Transverse colon (tissue), 4 donors: Measurements from ENCODE around the gene PIM1. TPM values are rescaled to one million over a fixed set of nuclear protein-coding genes. Genes with fewer than 3 reads are reported as not detected.

ENCODE experiments used
- DNase-seq: peaks from one replicate; pipeline ENCODE4 v3.0.0-alpha.2; 2019
- H3K27ac ChIP-seq, 4 donors: fragments of 200-600 bp; sonication (generic); 2 replicates each; pipeline ENCODE4 v1.5.1; 2016 to 2018; ENCODE audit warnings: inconsistent platforms in 4 of 4
- H3K27me3 ChIP-seq: fragments of 200-600 bp; sonication (generic); 2 replicates; pipeline ENCODE4 v1.5.1; 2017; ENCODE audit warnings: inconsistent platforms
- H3K36me3 ChIP-seq, 4 donors: fragments of 200-600 bp; sonication (generic); 2 replicates each; pipeline ENCODE4 v1.5.1; 2017 to 2019; ENCODE audit warnings: inconsistent platforms in 4 of 4
- H3K4me1 ChIP-seq, 4 donors: fragments of 200-600 bp; sonication (generic); 2 replicates each; pipeline ENCODE4 v1.5.1; 2017 to 2020; ENCODE audit warnings: inconsistent platforms in 4 of 4
- H3K4me3 ChIP-seq, 4 donors: fragments of 200-600 bp; sonication (generic); 1 replicate in 1 of 4; 2 replicates in 3 of 4; pipeline versions ENCODE4 v1.5.1 to v1.6.1; 2017 to 2019; ENCODE audit warnings: inconsistent platforms in 4 of 4
- H3K9me3 ChIP-seq, 2 donors: fragments of 200-600 bp; sonication (generic); 2 replicates each; pipeline ENCODE4 v1.5.1; 2017 to 2019; ENCODE audit warnings: inconsistent platforms in 2 of 2
- EP300 ChIP-seq: sonication (generic); formaldehyde crosslinking; IDR thresholded peaks from one replicate; pipeline ENCODE4 v1.6.1; 2017; ENCODE audit warnings: antibody characterized with exemption, low read depth
- POLR2A ChIP-seq: fragments of 450-650 bp; IDR thresholded peaks from one replicate; pipeline ENCODE4 v1.6.1; 2016; ENCODE audit warnings: antibody characterized with exemption, mild to moderate bottlenecking, moderate library complexity
- POLR2AphosphoS5 ChIP-seq, 3 donors: sonication (generic); formaldehyde crosslinking; IDR thresholded peaks; one replicate each; pipeline ENCODE4 v1.6.1; 2016; ENCODE audit warnings: antibody characterized with exemption in 3 of 3
- WGBS, 2 donors: methylation state at CpG; one replicate each; pipeline ENCODE4 v1.1.5; 2018; ENCODE audit warnings: low coverage in 1 of 2; 5-methylcytosine and 5-hydroxymethylcytosine counted together
- in situ Hi-C, 4 donors: fragments of 200-750 bp; cut with MboI; loops; one replicate each; pipeline versions ENCODE4 v1.15.0 to v1.15.1; 2017; ENCODE audit warnings: low sequenced_read_pairs in 3 of 4, low pct_ligation_motif_present in 1 of 4, low pct_unique_long_range_greater_than_20kb in 1 of 4
- intact Hi-C: fragments of 100-400 bp; cut with DNase I; formaldehyde crosslinking; loops from one replicate; pipeline ENCODE4 v1.15.1; 2023; ENCODE audit warnings: low total_unique reads
- total RNA-seq, 4 donors: library from RNA; depleted of rRNA; stranded (reverse); fragments of >200 nt; gene quantifications; one replicate each; pipeline ENCODE4 v1.1.0, GENCODE V29; 2016
- TF ChIP-seq, protein P1 (sequence below), 5 experiments: fragments of 200-600 bp in 3 of 5; fragments of 450-650 bp in 2 of 5; sonication (generic) in 3 of 5; IDR thresholded peaks; 1 replicate in 2 of 5; 2 replicates in 3 of 5; pipeline ENCODE4 v1.5.1; 2016 to 2017; ENCODE audit warnings: antibody characterized with exemption in 5 of 5, inconsistent platforms in 3 of 5, mild to moderate bottlenecking in 2 of 5, moderate library complexity in 1 of 5

PIM1 gene
- total RNA-seq, 4 donors from 2014 or later = 6.8 to 102 (median 24.0) TPM

DNA sequence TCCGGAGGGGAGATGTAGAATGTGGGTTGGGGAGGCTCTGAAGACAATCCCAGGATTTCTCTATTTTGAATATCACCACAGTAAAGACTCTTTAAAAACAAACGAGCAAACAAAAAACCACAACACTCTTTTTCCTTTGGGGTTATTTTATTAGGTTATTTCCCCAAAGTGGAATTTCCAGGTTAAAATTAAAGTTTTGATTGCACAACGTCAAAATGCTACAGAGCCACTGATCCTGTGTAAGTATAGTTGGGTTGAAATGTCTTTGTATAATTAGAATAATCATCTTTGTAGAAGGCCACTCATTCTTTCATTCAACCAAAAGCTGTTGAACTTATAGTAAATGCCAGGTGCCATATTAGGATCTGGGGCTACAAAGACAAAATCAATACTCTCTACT lies 19.6 kb upstream of the PIM1 start:
- in situ Hi-C loops = no loop called here
- no peak for DNase-seq
- WGBS, 2 donors = 57 to 59% methylated on average over 3 of the region's 3 CpGs

DNA sequence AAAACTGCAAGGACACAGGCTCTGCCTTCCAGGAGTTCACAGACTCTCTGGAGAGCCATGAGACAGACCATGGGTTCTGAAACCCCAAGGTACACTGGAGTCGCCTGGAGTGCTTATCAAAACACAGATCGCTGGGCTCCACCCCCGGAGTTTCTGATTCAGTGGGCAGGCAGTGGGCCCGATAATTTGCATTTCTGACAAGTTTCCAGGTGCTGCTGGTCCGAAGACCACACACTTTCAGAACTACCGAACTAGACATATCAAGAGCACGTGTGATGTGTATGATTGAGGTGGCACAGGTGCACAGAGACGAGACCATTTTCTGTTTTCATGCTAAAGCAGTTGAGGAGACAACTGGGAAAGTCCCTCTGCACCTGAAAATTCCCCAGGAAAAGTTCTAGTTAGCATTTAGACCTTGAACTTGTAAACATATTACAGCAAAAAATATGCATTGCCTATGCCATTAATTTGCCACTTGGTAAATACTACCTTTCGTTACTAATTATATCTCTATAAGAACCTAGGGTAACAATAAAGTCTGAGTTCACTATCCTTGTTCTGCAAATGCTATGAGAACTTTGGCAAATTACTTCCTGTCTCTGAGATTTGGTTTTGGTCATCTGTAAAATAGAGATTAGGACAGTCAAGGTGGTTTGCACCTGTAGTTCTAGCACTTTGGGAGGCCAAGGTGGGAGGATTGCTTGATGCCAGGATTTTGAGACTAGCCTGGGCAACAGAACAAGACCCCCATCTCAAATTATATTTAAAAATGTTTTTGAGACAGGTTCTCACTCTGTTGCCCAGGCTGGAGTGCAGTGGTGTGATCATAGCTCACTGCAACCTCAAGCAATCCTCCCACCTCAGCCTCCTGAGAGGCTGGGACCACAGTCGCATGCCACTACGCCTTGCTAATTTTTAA lies 14.3 kb upstream of the PIM1 start:
- Histone ChIP-seq H3K27ac (peak overlapping the region in 2 of 4 donors; percentile 19 to 63), H3K4me3 (no peak overlapping the region), H3K9me3 (no peaks in the 10 kb centered on the region), H3K4me1 (peaks cover 3 to 27% (median 12%) of the 10 kb centered on the region in 4 donors), H3K27me3 (no peaks in the 10 kb centered on the region), H3K36me3 (no peaks in the 10 kb centered on the region)
- 27 to 48% methylated on average over 4 to 11 of the region's 11 CpGs for WGBS, 2 donors
- TF ChIP-seq EP300 = no peak
- in situ Hi-C loops (no loop called here), intact Hi-C loops (no loop called here)
- DNase-seq = peak; percentile 78

More for the DNA sequence above, 19.6 kb upstream of the PIM1 start:
- Histone ChIP-seq H3K36me3 (no peaks in the 10 kb centered on the region), H3K9me3 (no peaks in the 10 kb centered on the region), H3K27me3 (no peaks in the 10 kb centered on the region), H3K27ac (no peak overlapping the region), H3K4me3 (no peak overlapping the region), H3K4me1 (peaks cover 0 to 5% (median 3%) of the 10 kb centered on the region in 4 donors)
- intact Hi-C loops = no loop called here
- TF ChIP-seq EP300 = no peak
- TF ChIP-seq, protein P1, sequence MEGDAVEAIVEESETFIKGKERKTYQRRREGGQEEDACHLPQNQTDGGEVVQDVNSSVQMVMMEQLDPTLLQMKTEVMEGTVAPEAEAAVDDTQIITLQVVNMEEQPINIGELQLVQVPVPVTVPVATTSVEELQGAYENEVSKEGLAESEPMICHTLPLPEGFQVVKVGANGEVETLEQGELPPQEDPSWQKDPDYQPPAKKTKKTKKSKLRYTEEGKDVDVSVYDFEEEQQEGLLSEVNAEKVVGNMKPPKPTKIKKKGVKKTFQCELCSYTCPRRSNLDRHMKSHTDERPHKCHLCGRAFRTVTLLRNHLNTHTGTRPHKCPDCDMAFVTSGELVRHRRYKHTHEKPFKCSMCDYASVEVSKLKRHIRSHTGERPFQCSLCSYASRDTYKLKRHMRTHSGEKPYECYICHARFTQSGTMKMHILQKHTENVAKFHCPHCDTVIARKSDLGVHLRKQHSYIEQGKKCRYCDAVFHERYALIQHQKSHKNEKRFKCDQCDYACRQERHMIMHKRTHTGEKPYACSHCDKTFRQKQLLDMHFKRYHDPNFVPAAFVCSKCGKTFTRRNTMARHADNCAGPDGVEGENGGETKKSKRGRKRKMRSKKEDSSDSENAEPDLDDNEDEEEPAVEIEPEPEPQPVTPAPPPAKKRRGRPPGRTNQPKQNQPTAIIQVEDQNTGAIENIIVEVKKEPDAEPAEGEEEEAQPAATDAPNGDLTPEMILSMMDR (IDR thresholded peaks at IDR 0.05) = no peak
- TF ChIP-seq POLR2A = no peak
- no peak for TF ChIP-seq POLR2AphosphoS5 (IDR thresholded peaks at IDR 0.05)

DNA sequence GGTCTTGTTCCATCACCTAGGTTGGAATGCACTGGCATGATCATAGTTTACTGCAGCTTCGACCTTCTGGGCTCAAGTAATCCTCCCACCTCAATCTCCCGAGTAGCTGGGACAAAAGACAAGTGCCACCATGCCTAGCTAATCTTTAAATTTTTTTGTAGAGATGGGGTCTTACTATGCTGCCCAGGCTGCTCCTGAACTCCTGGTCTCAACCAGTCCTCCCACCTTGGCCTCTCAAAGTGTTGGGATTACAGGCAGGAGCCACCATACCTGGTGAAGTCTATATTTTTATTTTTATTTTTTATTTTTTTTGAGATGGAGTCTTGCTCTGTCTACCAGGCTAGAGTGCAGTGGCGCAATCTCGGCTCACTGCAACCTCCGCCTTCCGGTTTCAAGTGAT lies 11.4 kb upstream of the PIM1 start:
- Histone ChIP-seq H3K9me3 (no peaks in the 10 kb centered on the region), H3K4me3 (no peak overlapping the region), H3K4me1 (peaks cover 13 to 39% (median 22%) of the 10 kb centered on the region in 4 donors), H3K36me3 (no peaks in the 10 kb centered on the region), H3K27me3 (no peaks in the 10 kb centered on the region), H3K27ac (no peak overlapping the region)
- DNase-seq = no peak
- intact Hi-C loops = no loop called here
- TF ChIP-seq POLR2AphosphoS5 (IDR thresholded peaks at IDR 0.05) (no peak), POLR2A (no peak), EP300 (no peak)
- TF ChIP-seq, protein P1 (IDR thresholded peaks at IDR 0.05) = no peak
- in situ Hi-C loops = no loop called here
- 88 to 93% methylated on average over 4 to 6 of the region's 6 CpGs for WGBS, 2 donors

DNA sequence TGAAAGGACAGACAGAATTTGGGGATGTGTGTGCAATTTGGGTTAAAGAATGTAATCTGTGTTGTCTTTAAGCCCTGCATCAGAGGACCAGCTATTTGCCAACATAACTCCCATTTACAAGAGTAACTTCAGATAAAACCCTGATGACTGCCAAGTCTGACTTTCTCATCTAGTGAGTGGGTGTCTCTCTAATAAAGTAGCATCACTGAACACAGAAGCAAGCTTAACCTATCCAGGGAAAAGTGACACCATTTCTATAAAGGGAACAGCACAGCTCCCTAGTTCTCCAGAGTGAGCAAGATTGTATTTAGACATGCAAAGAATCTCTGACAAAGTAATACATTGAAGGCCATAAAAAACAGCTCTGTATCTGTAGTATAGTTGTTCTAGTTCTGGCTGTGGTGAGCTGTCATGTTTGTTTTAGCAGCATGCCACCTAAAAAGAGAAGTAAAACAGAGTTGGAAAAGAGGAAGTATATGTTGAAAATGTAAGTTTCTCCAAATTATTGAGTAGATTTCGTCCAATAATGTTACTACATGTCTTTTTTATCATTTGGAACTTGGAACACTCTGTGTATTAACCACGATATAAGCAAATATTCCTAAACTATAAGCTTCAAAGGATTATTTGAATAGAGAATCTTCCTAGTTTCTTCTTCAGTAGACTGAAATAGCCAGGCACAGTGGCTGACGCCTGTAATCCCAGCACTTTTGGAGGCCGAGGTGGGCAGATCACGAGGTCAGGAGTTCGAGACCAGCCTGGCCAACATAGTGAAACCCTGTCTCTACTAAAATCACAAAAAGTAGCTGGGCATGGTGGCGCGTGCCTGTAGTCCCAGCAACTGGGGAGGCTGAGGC lies 8.8 kb upstream of the PIM1 start:
- H3K36me3 ChIP-seq = no peaks in the 10 kb centered on the region
- intact Hi-C loops (no loop called here), in situ Hi-C loops (no loop called here)
- no peak overlapping the region for H3K4me3 ChIP-seq
- H3K27me3 ChIP-seq = no peaks in the 10 kb centered on the region
- WGBS, 2 donors = 25 to 64% methylated on average over 4 to 8 of the region's 8 CpGs
- H3K27ac ChIP-seq = peak overlapping the region; percentile 58 to 65 (median 62)
- no peak for DNase-seq
- peaks cover 13 to 26% (median 18%) of the 10 kb centered on the region in 4 donors for H3K4me1 ChIP-seq
- no peaks in the 10 kb centered on the region for H3K9me3 ChIP-seq
- TF ChIP-seq, protein P1 (IDR thresholded peaks at IDR 0.05) = no peak
- TF ChIP-seq POLR2AphosphoS5 (IDR thresholded peaks at IDR 0.05) (no peak), POLR2A (no peak), EP300 (no peak)
